Smooth muscle cell (in vitro differentiated cells): ENCODE data around the gene PGK2. TPM values are rescaled to one million over a fixed set of nuclear protein-coding genes. Genes with fewer than 3 reads are reported as not detected.

Experiments used
- polyA plus RNA-seq: library from polyadenylated mRNA; unstranded; fragments of >200 nt; fragmentation: Nextera tagmentation; extraction: Ambion mirVana; gene quantifications from 2 replicates; pipeline ENCODE4 v1.2.1, GENCODE V29; 2016
- total RNA-seq: library from RNA; depleted of rRNA; stranded (reverse); fragments of >200 nt; gene quantifications from 2 replicates; pipeline ENCODE4 v1.2.3, GENCODE V29; 2014

Gene PGK2
- total and polyA plus RNA-seq, 2 experiments from 2014 or later: 0.09 TPM; not detected in 1

Other genes starting within 250 kb of the PGK2 start
- gene C6orf141, start 236.6 kb downstream of the PGK2 start, total RNA-seq: 4.1 and 7.2 TPM in 2 replicates
- gene C6orf141, start 236.6 kb downstream of the PGK2 start, polyA plus RNA-seq: 1.5 and 7.9 TPM in 2 replicates
- not detected in 2 replicates for gene RHAG, start 150.4 kb downstream of the PGK2 start, total RNA-seq
- gene RHAG, start 150.4 kb downstream of the PGK2 start, polyA plus RNA-seq: not detected in 2 replicates
- gene CRISP2, start 73.7 kb downstream of the PGK2 start, total RNA-seq: not detected in 2 replicates
- not detected in 2 replicates for gene CRISP2, start 73.7 kb downstream of the PGK2 start, polyA plus RNA-seq
- 1.7 and 4.3 TPM in 2 replicates for gene CRISP3, start 42.9 kb downstream of the PGK2 start, total RNA-seq
- gene CRISP3, start 42.9 kb downstream of the PGK2 start, polyA plus RNA-seq: 1.1 TPM in 1 of 2 replicates, not detected in the other
- not detected in 2 replicates for gene CRISP1, start 79.2 kb upstream of the PGK2 start, total RNA-seq
- not detected in 2 replicates for gene CRISP1, start 79.2 kb upstream of the PGK2 start, polyA plus RNA-seq
- gene DEFB114, start 176.9 kb upstream of the PGK2 start, total RNA-seq: not detected in 2 replicates
- gene DEFB114, start 176.9 kb upstream of the PGK2 start, polyA plus RNA-seq: not detected in 2 replicates
- gene DEFB113, start 182.3 kb upstream of the PGK2 start, total RNA-seq: not detected in 2 replicates
- not detected in 2 replicates for gene DEFB113, start 182.3 kb upstream of the PGK2 start, polyA plus RNA-seq
- gene DEFB110, start 234.7 kb upstream of the PGK2 start, total RNA-seq: not detected in 2 replicates
- gene DEFB110, start 234.7 kb upstream of the PGK2 start, polyA plus RNA-seq: not detected in 2 replicates